NT2/D1 (cell line): ENCODE data around the gene TJAP1.

Experiments used
- YY1 ChIP-seq: IDR thresholded peaks from 2 replicates; pipeline ENCODE4 v1.6.1; 2011; ENCODE audit not compliant: insufficient read length, insufficient read depth
- ZNF274 ChIP-seq: IDR thresholded peaks from 2 replicates; pipeline ENCODE4 v1.6.1; 2011; ENCODE audit warnings: mild to moderate bottlenecking, low read depth, low read length

DNA sequence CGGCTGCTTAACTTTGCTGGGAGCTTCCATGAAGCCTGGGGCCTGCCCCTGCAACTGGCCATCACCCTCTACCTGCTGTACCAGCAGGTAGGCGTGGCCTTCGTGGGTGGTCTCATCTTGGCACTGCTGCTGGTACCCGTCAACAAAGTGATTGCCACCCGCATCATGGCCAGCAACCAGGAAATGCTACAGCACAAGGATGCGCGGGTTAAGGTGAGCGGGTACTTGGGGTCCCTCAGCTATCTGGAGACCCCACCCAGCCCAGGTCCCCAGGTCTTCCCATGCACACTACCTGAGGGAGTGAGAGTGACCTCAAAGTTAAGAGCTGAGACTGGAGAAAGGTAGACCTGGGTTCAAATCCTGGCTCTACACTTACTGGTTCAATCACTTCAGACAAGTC lies 44.2 kb upstream of the TJAP1 start:
- TF ChIP-seq YY1 (no peak), ZNF274 (no peak)
